DMS79 (cell line): ENCODE data around the gene TEAD3.
"Not testable (repeated sequence)": the region's sequence is repeated elsewhere in the genome, so short reads cannot be mapped to it uniquely, and the experiment has no call there.

Experiments used
- DNase-seq: peaks from one replicate; lab custom pipeline; 2025; lab: John Stamatoyannopoulos, UW

Gene TEAD3

GRCh38 chr6:35451354-35452182, 45.3 kb downstream of the TEAD3 start:
- no peak for DNase-seq

GRCh38 chr6:35449287-35449881, 47.5 kb downstream of the TEAD3 start:
- DNase-seq: peak; percentile 63

- DNase-seq: no peak
These were observed 48.7 kb downstream of the TEAD3 start for GRCh38 chr6:35448191-35448590.

- no peak for DNase-seq
These were observed 51.2 kb downstream of the TEAD3 start for GRCh38 chr6:35445691-35446090.

- no peak for DNase-seq
These were observed 53.4 kb downstream of the TEAD3 start for GRCh38 chr6:35443341-35444030.

- DNase-seq: no peak
These were observed 54.2 kb downstream of the TEAD3 start for GRCh38 chr6:35442693-35443092.

- DNase-seq: no peak
These were observed 55.2 kb downstream of the TEAD3 start for GRCh38 chr6:35441642-35442041.

- DNase-seq: no peak
These were observed 55.7 kb downstream of the TEAD3 start for GRCh38 chr6:35441205-35441604.

GRCh38 chr6:35439308-35439707, 57.6 kb downstream of the TEAD3 start:
- no peak for DNase-seq

- DNase-seq: not testable (repeated sequence)
These were observed 58.4 kb downstream of the TEAD3 start for GRCh38 chr6:35438378-35439065.

GRCh38 chr6:35436071-35436857, 60.6 kb downstream of the TEAD3 start:
- DNase-seq: no peak

- peak; percentile 42 for DNase-seq
These were observed 61.6 kb downstream of the TEAD3 start for GRCh38 chr6:35435074-35435837.

GRCh38 chr6:35432702-35433101, 64.2 kb downstream of the TEAD3 start:
- DNase-seq: not testable (repeated sequence)

- DNase-seq: no peak
These were observed 64.6 kb downstream of the TEAD3 start for GRCh38 chr6:35432291-35432690.

GRCh38 chr6:35429463-35429862, 67.4 kb downstream of the TEAD3 start:
- no peak for DNase-seq

- DNase-seq: no peak
These were observed 68.3 kb downstream of the TEAD3 start for GRCh38 chr6:35428421-35429149.

GRCh38 chr6:35427851-35428321, 69.0 kb downstream of the TEAD3 start:
- DNase-seq: no peak

- DNase-seq: no peak
These were observed 69.4 kb downstream of the TEAD3 start for GRCh38 chr6:35427435-35427834.

GRCh38 chr6:35426074-35426473, 70.8 kb downstream of the TEAD3 start:
- no peak for DNase-seq

GRCh38 chr6:35425284-35425683, 71.6 kb downstream of the TEAD3 start:
- DNase-seq: no peak
